Measurements from ENCODE around the gene PIGZ.

GRCh38 chr3:197000211-197000610 lies 31.6 kb upstream of the PIGZ start:
- no peak for TF ChIP-seq POLR2A (IDR thresholded peaks at IDR 0.05)
- TF ChIP-seq CTCF (IDR thresholded peaks at IDR 0.05): no peak
